HG03457 (cell line): ENCODE data around the gene RIMBP2.
"Not testable (repeated sequence)": the region's sequence is repeated elsewhere in the genome, so short reads cannot be mapped to it uniquely, and the experiment has no call there.

ENCODE experiments used
- ATAC-seq: cut with Tn5 transposase; IDR thresholded peaks from one replicate; pipeline ENCODE4 v1.9.1; 2021; ENCODE audit warnings: moderate number of reproducible peaks; ENCODE audit not compliant: unreplicated experiment

The RIMBP2 gene, protein sequence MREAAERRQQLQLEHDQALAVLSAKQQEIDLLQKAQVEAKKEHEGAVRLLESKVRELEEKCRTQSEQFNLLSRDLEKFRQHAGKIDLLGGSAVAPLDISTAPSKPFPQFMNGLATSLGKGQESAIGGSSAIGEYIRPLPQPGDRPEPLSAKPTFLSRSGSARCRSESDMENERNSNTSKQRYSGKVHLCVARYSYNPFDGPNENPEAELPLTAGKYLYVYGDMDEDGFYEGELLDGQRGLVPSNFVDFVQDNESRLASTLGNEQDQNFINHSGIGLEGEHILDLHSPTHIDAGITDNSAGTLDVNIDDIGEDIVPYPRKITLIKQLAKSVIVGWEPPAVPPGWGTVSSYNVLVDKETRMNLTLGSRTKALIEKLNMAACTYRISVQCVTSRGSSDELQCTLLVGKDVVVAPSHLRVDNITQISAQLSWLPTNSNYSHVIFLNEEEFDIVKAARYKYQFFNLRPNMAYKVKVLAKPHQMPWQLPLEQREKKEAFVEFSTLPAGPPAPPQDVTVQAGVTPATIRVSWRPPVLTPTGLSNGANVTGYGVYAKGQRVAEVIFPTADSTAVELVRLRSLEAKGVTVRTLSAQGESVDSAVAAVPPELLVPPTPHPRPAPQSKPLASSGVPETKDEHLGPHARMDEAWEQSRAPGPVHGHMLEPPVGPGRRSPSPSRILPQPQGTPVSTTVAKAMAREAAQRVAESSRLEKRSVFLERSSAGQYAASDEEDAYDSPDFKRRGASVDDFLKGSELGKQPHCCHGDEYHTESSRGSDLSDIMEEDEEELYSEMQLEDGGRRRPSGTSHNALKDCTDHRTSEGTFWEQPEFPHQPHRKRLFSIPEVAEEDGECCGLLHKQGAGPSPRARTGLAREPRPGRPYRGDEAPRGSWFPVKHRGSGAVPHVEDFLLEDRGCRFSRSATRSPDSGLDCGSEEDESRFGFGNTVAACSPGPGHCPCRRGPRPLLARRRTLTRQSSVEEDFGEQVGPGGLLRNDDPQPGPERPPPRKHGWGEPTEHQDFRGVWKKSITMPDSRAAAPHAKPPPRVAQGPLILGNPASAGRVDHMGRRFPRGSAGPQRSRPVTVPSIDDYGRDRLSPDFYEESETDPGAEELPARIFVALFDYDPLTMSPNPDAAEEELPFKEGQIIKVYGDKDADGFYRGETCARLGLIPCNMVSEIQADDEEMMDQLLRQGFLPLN (N-terminal part only)

DNA sequence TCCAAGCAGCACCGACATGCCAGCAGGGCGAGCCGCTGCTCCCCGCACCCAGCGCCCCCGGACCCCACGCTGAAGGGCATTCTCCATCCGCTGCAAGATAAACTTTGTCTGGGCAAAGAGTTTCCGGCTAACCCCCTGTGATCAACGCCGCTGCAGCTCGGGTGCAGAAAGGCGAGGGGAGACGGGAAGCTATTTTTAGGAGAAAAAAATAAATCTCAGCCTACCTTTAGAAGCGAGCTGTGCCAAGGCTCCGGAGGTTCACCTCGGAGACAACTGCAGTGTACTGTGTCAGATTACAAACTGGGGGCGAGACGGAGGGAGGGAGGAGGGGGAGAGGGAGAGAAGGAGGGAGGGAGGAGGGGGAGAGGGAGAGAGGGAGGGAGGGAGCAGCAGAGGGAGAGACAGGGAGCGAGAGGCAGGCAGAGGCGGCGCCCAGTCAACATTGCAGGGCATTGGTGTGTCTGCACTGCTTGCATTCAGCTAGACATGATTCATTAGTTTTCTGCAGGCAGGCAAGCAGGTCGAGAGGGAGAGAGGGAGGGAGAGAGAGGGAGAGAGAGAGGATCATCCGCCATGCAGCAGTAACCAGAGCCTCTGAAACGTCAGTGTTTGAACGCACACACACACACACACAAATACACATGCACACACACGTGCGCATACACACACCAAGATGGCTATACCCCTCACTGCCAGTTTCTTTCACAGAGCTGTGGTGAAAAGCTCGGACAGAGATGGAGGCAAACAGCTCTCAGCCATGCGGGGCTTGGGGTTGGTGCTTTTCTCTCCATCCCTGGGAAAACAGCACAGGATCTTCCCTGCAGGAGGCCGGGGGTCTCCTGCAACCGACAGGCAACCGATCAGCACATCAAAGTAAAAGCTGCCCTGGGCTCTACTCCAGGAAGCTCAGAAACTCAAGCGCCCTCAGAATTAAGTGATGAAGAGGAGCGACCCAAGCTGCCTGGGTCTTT is at the start of gene RIMBP2:
RIMBP2 (minus strand) TSS at position 302 of the 971 bp plus-strand sequence. CDS start 237,286 bp downstream, outside the sequence.
- ATAC-seq: no peak

DNA sequence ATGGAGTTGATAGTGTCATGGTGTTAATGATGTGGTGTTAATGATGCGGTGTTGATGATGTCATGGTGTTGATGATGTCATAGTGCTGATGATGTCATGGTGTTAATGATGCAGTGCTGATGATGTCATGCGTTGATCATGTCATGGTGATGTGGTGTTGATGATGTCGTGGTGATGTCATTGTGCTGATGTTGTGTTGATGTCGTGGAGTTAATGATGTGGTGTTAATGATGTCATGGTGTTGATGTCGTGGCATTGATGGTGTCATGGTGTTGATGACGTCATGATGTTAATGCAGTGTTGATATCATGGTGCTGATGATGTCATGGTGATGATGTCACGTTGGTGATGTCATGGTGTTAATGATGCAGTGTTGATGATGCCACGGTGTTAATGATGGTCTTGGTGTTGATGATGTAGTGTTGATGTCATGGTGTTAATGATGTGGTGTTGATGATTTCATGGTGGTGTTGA is 49.1 kb upstream of the RIMBP2 start:
- ATAC-seq: no peak

DNA sequence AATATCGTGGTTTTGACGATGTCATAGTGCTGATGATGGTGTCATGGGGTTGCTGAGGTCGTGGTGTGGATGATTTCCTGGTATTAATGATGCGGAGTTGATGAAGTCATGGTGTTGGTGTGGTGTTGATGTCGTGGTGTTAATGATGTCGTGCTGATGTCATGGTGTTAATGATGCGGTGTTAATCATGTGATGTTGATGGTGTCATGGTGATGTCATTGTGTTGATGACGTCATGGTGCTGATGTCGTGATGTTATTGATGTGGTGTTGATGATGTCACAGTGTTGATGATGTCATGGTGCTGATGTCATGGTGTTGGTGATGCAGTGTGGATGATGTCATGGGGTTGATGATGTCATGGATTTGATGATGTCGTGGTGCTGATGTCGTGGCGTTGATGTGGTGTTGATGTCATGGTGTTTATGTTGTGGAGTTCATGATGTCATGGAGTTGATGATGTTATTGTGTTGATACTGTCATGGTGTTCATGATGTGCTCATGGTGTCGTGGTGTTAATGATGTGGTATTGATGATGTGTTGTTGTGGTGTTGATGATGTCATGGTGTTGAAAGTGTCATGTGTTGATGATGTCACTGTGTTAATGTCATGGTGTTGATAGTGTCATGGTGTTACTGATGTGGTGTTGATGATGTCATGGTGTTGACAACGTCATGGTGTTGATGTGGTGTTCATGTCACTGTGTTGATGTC is 48.5 kb upstream of the RIMBP2 start:
- no peak for ATAC-seq

DNA sequence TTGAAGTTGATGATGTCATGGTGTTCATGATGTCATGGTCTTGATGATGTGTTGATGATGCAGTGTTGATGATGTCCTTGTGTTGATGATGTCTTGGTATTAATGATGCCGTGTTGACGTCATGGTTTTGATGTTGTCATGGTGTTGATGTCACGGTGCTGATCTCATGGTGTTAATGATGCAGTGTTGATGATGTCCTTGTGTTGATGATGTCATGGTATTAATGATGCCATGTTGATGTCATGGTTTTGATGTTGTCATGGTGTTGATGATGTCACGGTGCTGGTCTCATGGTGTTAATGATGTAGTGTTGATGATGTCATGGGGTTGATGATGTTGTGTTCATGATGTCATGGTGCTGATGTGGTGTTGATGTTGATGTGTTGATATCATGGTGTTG is 48.0 kb upstream of the RIMBP2 start:
- no peak for ATAC-seq

DNA sequence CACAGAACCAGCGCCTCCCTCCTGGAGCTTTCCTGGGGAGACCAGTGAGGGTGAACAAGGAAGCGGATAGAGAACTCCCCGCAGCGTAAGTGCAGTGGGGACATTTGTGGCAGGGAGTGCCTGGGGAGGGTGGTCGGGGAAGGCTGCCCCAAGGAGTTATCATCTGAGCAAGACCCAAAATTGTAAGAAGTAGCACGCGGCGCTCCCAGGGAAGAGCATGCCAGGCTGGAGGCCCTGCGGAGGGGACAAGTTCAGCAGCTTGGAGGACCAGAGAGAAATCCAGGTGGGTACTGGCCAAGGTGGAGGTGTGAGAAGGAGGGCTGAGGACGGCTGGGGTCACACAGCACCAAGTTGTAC is 46.2 kb upstream of the RIMBP2 start:
- ATAC-seq: no peak

DNA sequence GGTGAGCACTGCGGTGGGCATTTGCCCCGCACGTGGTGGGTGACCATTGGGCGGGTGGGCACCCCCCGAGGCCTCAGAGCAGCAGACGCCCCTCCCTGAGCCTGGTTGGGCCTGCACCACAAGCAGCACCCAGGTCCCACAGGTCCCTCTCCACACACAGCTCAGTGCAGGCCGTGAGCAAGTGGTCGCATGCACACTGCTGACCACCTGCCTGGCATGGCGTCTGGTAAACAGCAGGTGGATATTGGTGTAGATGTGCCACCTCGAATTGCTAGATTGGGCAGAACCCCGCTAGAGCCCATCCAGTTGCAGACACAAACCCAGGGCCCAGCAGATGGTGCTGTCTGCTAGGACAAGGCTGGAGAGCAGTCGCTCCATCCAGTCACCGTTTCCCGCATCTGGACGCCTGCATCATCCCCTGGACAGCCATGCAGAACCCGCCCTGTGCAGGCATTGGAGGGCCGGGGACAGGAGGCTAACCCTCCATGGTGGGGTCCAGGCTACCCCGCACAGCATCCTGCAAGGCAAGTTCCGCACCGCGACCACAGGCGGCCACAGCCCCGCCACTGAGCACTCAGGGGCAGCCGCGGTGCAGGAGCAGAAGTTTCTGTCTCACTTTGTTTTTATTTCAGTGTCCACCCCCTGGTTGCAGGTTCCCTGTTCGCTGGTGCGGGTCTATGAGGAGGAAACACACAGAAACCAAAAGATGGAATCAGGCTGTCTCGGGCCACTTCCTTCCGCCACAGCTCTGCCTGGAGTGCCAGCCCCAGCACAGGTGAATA is 45.6 kb upstream of the RIMBP2 start:
- ATAC-seq: no peak

DNA sequence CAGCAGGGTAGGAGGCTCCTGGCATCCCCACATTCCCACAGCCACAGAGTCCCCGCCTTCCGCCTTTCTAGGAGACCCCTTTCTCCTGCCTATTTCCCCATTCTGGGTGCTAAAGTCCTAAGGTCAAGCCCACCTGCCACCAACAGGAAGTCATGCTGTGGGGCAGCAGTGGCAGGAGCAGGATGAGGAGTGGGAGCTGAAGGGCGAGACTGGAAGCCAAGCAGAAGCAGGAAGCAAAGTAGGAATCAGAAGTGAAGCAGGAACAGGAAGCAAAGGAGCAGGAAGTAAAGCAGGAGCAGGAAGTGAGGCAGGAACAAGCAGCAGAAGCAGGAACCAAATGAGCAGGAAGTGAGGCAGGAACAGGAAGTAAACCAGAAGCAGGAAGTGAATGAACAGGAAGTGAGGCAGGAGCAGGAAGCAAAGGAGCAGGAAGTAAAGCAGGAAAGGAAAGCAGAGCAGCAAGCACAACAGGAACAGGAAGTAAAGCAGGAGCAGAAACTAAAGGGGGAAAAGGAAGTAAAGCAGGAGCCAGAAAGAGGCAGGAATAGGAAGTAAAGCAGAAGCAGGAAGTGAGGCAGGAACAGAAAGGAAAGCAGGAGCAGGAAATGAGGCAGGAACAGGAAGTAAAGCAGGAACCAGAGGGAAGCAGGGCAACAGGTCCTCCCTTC is 38.3 kb upstream of the RIMBP2 start:
- ATAC-seq: no peak

DNA sequence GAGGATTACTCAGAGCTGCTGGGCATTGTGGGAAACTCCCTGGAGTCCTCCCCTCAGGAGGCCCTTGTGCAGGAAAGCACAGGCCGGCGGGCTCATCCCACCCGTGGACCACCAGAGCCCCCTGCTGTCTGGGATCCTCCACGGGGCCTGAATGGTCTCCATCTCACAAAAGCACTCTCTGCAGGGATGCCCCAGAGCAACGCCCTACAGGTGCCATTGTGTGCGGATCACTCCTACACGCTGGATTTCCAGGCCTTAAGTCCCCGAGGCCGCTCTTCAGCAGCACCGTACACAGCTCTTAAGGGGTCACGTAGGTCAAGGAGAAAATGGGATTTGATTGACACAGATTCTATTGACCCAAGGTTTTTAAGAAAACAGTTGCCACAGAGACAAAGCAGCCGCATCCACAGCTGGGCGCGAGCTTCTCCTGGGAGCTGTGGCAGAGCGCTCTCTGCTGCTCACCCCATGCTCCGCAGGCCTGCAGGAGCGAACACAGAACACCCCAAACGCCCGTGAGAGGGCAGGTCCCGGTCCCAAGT is 36.7 kb upstream of the RIMBP2 start:
- no peak for ATAC-seq

DNA sequence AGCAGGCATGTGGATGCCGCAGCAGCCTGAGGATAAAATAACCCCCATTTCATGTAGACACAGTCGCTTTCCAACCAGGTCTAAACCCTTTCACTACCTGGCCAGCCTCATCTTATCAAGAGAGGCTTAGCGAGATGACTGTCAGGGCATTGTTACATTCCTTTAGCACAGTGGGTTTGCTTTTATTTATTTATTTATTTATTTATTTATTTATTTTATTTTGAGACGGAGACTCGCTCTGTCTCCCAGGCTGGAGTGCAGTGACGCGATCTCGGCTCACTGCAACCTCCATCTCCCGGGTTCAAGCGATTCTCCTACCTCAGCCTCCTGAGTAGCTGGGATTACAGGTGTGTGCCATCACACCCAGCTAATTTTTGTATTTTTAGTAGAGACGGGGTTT is 35.9 kb upstream of the RIMBP2 start:
- ATAC-seq: not testable (repeated sequence)

DNA sequence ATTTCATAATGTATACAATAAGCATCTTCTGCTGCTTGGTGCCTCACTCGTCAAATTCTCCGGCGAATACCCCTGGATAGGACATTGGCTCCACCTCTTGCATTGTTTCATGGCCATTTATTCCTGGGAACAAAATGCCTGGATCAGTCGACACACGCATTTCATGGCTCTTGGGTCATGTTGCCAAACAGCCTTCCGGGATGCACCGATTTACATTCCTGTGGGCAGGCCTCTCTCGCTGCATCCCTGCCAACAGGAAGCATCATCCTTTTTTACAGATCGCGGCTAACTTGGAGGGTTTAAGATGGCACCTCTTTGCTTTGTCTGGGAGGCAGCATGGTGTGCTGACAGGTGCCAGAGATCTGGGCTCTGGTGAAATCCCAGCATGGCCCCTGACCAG is 32.7 kb upstream of the RIMBP2 start:
- ATAC-seq: no peak

DNA sequence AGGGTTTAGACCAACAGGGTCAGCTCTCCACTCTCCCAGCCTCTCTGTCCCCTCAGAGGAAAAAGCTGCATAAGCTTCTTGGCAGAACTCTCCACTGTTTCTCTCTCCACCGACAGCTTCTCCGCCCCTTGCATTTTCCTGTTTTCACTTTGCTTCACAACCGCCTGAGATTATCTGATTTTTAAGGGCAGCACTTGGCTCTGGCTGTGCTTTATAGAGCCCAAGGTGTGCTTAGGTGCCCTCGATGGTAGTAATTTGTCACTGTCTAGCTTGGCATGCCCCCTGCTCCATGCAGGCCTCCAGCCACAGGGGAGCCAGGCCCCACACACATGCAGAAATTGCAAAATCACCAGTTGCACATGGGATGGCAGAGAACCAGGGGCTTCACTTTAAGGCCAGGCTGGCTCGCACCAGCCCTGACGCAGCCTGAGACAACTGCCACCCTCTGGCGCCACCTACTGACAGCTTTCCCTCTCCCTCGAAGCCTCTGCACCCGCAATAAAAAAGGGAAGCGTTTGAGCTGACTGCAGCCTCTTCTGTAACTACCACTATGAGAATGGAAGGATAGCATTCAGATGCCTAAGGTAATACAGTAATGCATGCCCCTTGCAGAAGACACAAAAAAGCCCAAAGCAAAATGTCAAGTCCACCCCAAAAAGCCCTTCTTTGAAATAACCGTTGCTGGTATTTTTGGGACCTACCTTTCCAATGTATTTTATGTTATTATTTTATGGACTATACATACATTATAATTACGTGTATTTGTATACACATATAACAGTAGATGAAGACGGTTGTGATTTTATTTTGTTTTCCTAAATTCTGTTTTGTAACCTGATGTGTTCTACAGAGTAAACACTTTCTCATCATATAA is 32.0 kb upstream of the RIMBP2 start:
- peak; percentile 83 for ATAC-seq

DNA sequence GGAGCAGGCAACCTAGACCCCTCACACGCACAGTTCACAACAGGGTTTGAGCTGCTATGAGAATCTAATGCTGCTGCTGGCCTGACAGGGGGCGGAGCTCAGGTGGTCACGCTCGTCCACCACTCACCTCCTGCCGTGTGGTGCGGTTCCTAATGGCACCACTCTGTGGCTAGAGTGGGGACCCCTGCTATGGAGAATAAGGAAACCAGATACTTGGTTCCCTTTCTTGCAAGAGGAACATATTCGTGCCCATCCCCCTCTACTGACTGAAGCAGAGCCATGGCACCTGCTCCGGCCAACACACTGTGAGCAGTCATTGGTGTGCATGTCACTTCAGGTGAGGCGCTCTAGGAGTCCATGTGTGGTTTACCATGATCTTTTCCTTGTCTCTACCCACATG is 30.4 kb upstream of the RIMBP2 start:
- ATAC-seq: no peak

DNA sequence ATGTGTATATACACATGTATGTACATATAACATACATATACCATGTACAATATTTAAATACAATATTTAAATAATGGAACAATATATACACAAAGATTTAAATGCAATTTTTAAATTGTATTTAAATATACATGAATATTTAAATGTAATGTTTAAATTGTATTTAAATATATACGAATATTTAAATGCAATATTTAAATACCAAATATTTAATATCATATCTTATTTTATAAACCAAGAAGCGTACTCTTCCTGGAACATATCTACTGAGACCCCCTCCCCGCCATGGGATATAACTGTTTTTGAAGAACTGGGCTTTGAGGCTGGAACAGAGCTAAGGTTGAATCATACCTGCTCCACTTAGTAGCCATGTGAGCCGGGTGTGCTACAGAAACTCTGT is 29.8 kb upstream of the RIMBP2 start:
- no peak for ATAC-seq

DNA sequence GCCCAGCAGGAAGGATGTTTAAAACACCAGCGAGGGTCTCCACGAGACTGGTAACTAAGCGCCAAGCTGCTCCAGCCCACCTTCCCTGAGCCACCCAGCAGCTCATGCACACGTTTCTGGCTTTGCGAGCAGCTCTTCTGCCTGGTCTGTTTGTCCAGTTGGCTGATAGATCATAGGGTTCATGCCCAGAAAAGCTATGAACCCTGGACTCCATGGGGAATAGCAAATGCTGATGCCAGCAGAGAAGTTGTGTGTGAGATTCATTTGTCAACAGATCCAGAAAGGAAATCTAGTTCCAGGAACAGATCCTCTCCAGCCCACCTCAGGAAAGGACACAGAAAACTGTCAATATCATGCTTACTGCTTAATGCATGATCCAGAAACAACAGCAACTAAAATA is 28.2 kb upstream of the RIMBP2 start:
- ATAC-seq: no peak

DNA sequence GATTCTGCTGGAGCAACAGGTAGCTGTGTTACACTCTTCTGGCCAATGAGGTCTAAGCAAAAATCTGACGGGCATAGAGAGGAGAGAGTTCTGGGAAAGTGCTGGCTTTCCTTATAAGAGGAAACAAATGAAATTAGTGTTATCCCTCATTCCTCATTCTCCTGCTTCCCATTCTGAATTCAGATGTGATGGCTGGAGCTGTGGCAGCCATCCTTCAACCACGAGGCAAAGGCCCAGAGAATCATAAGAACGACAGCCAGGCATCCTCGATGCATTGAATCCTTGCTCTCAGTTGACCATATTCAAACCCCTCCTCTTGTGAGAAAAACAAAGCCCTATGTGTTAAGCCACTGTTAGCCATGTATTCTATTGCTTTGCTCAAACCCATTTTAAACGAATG is 27.5 kb upstream of the RIMBP2 start:
- no peak for ATAC-seq

DNA sequence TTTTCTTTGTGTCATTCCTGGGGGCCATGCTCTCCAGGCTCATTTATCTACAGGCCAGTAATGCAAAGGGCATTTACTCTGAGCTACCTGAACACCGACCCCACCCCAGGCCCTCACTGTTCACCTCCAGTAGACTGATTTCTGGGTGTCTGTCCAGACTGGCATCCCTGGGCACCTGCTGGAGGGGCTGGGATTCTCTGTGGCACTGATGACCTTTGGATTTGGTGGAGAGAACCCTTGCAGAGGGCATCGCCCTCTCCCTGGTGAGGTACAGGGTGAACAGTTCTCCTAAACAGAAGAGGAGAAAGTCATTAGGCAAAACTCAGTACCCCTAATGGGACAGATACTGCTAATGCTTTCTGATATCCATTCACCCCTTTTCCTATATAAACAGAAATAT is 27.1 kb upstream of the RIMBP2 start:
- ATAC-seq: no peak

DNA sequence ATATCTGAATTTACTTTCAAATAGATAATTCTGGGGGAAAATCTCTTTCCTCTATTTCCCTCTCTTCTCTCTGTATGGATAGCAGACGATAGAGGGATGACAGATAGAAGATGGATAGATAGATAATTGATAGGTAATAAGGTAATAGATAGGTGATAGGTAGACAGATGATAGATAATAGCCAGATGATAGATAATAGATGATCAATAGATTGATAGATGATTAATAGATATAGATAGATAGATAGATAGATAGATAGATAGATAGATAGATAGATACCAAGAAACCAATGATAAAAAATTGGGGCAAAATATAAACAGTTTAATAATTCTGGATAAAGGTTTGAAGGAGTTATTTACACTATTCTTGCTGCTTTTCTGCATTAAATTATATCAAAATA is 26.6 kb upstream of the RIMBP2 start:
- ATAC-seq: no peak
